Activated CD8-positive, alpha-beta T cell treated with anti-CD3 and anti-CD28 coated beads for 36 hours (primary cell): ENCODE results near the gene SIVA1. TPM values are rescaled to one million over a fixed set of nuclear protein-coding genes. Genes with fewer than 3 reads are reported as not detected.

Source experiments
- ATAC-seq: fragments of 200-7000 bp; cut with Tn5 transposase; one replicate; pipeline ENCODE4 v1.10.0; 2021; ENCODE audit warnings: mild to moderate bottlenecking, moderate library complexity
- CTCF ChIA-PET: fragments of 350-600 bp; sonication (Branson Sonifier 250); formaldehyde crosslinking; loops from one replicate; lab custom pipeline; 2021; ENCODE audit warnings: antibody characterized with exemption; lab: Charles Lee
- POLR2A ChIA-PET: fragments of 350-600 bp; sonication (Branson Sonifier 250); formaldehyde crosslinking; loops from one replicate; lab custom pipeline; 2021; ENCODE audit warnings: antibody characterized with exemption; lab: Charles Lee
- DNase-seq: peaks from one replicate; pipeline ENCODE4 v3.0.0-alpha.2; 2020
- H3K27ac Mint-ChIP-seq: one replicate; pipeline ENCODE4 v1.8.0; 2021; ENCODE audit warnings: mild to moderate bottlenecking, mixed read lengths
- H3K27me3 Mint-ChIP-seq: one replicate; pipeline ENCODE4 v1.8.0; 2021; ENCODE audit warnings: mixed read lengths
- H3K36me3 Mint-ChIP-seq: one replicate; pipeline ENCODE4 v1.8.0; 2021; ENCODE audit warnings: low read depth, mixed read lengths
- H3K4me1 Mint-ChIP-seq: one replicate; pipeline ENCODE4 v1.8.0; 2021; ENCODE audit warnings: low read depth, mixed read lengths
- H3K4me3 Mint-ChIP-seq: one replicate; pipeline ENCODE4 v1.8.0; 2021; ENCODE audit warnings: mild to moderate bottlenecking, moderate library complexity, mixed read lengths
- H3K9me3 Mint-ChIP-seq: one replicate; pipeline ENCODE4 v1.8.0; 2021; ENCODE audit warnings: mixed read lengths
- CTCF ChIP-seq: fragments of 200-600 bp; IDR thresholded peaks from one replicate; pipeline ENCODE4 v1.8.0; 2022; ENCODE audit warnings: antibody characterized with exemption, mild to moderate bottlenecking
- intact Hi-C: fragments of 100-400 bp; cut with micrococcal nuclease; formaldehyde crosslinking; loops from one replicate; pipeline ENCODE4 v1.10.0; 2022
- total RNA-seq, 2 experiments: library from RNA; stranded (reverse); gene quantifications; one replicate each; pipeline ENCODE4 v1.2.3, GENCODE V29; 2021

SIVA1 gene
- total RNA-seq, 2 experiments from 2014 or later, result 115 to 125 TPM

- ATAC-seq (no peak), DNase-seq (no peak)
- Mint-ChIP-seq H3K4me3 (no peak overlapping the region), H3K9me3 (peaks cover 4% of the 10 kb centered on the region), H3K4me1 (peaks cover 3% of the 10 kb centered on the region), H3K36me3 (peaks cover 37% of the 10 kb centered on the region), H3K27me3 (no peaks in the 10 kb centered on the region), H3K27ac (no peak overlapping the region)
- ChIA-PET CTCF (no interaction called here), POLR2A (no interaction called here)
- no peak for TF ChIP-seq CTCF
- intact Hi-C loops, result no loop called here
These were observed 21.6 kb downstream of the SIVA1 start for GRCh38 chr14:104774453-104775072.

GRCh38 chr14:104775073-104775489 is 22.1 kb downstream of the SIVA1 start:
- CTCF ChIA-PET, result no interaction called here
- Mint-ChIP-seq H3K36me3 (peaks cover 34% of the 10 kb centered on the region), H3K4me3 (no peak overlapping the region), H3K27me3 (no peaks in the 10 kb centered on the region), H3K9me3 (peaks cover 4% of the 10 kb centered on the region), H3K4me1 (peaks cover 2% of the 10 kb centered on the region), H3K27ac (no peak overlapping the region)
- DNase-seq (no peak), ATAC-seq (no peak)
- intact Hi-C loops, result no loop called here
- TF ChIP-seq CTCF, result no peak
- POLR2A ChIA-PET, result no interaction called here

- no peak overlapping the region for H3K27ac Mint-ChIP-seq
- ChIA-PET CTCF (no interaction called here), POLR2A (no interaction called here)
- no peak for DNase-seq
- TF ChIP-seq CTCF, result no peak
- no peak overlapping the region for H3K4me3 Mint-ChIP-seq
- H3K9me3 Mint-ChIP-seq, result no peaks in the 10 kb centered on the region
- H3K27me3 Mint-ChIP-seq, result no peaks in the 10 kb centered on the region
- intact Hi-C loops, result no loop called here
- H3K36me3 Mint-ChIP-seq, result peaks cover 25% of the 10 kb centered on the region
- H3K4me1 Mint-ChIP-seq, result no peaks in the 10 kb centered on the region
- no peak for ATAC-seq
These were observed 23.5 kb downstream of the SIVA1 start for GRCh38 chr14:104776481-104776880.

GRCh38 chr14:104776961-104777807 is 24.2 kb downstream of the SIVA1 start:
- no peak for TF ChIP-seq CTCF
- ChIA-PET CTCF (no interaction called here), POLR2A (no interaction called here)
- no peaks in the 10 kb centered on the region for H3K4me1 Mint-ChIP-seq
- no peak overlapping the region for H3K4me3 Mint-ChIP-seq
- no peaks in the 10 kb centered on the region for H3K27me3 Mint-ChIP-seq
- no peak overlapping the region for H3K27ac Mint-ChIP-seq
- H3K9me3 Mint-ChIP-seq, result no peaks in the 10 kb centered on the region
- intact Hi-C loops, result no loop called here
- ATAC-seq (no peak), DNase-seq (no peak)
- H3K36me3 Mint-ChIP-seq, result peaks cover 18% of the 10 kb centered on the region

GRCh38 chr14:104777808-104778249 is 24.9 kb downstream of the SIVA1 start:
- peaks cover 12% of the 10 kb centered on the region for H3K36me3 Mint-ChIP-seq
- H3K27ac Mint-ChIP-seq, result no peak overlapping the region
- no peak for TF ChIP-seq CTCF
- H3K9me3 Mint-ChIP-seq, result no peaks in the 10 kb centered on the region
- ChIA-PET POLR2A (no interaction called here), CTCF (no interaction called here)
- ATAC-seq, result no peak
- H3K27me3 Mint-ChIP-seq, result no peaks in the 10 kb centered on the region
- no peak for DNase-seq
- peaks cover 2% of the 10 kb centered on the region for H3K4me1 Mint-ChIP-seq
- intact Hi-C loops, result no loop called here
- H3K4me3 Mint-ChIP-seq, result no peak overlapping the region
